OCI-LY7 (cell line): ENCODE data around the gene TP53RK.
A peak's percentile ranks its signal among the peaks of the same experiment; 100 is the strongest.

Experiments
- CTCF ChIP-seq: fragments of 200-600 bp; sonication (generic); conservative IDR thresholded peaks from 2 replicates; pipeline ENCODE4 v1.5.1; 2014; ENCODE audit warnings: mild to moderate bottlenecking, antibody characterized with exemption, low read length, moderate library complexity, mixed read lengths
- EZH2phosphoT487 ChIP-seq: fragments of 200-600 bp; sonication (generic); IDR thresholded peaks from 2 replicates; pipeline ENCODE4 v1.6.1; 2018; ENCODE audit warnings: low read depth, borderline replicate concordance, mild to moderate bottlenecking, mixed run types, antibody characterized with exemption, low read length, moderate library complexity, mixed read lengths

DNA sequence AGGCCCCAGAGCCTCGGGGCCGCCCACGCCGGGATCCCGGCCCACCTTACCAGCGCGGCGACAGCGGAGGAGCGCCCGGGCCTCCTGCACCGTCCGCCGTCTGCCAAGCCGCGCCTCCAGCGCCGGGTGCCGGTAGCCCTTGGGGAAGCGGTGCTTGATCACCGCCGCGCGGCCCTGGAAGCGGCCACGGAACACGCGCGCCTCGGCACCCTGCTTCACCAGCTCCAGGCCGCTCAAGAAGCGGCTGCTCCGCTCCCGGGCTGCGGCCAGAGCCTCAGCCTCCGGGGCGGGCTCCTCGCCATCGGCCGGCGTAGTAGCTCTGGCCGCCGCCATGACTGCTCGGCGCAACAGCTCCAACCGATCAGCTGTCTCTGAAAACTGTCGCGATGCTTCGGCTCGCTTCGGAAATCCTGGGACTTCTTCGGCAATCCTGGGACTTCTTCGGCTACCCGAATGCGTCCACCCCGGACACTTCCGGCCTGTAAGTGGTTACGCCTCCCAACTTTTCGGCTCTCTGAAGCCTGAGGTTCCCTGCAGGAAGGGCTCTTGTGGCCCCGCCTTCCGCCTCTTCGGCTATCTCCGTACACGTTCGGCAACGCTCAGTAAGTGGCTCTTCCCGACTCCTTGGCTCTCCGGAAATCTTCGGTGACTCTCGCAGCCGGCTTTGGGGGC is at the start of gene TP53RK:
- TF ChIP-seq CTCF (0 out of 2 replicates have a peak, but pooled peaks have one; percentile 20), EZH2phosphoT487 (no peak)
